Endothelial cell of umbilical vein (primary cell): Measurements from ENCODE around the gene TIFAB.

ENCODE experiments used
- CTCF ChIP-seq, 2 donors: IDR thresholded peaks; 1 replicate in 1 of 2; 2 replicates in 1 of 2; pipeline ENCODE4 v1.5.1; 2011; ENCODE audit warnings: low read length in 2 of 2, mild to moderate bottlenecking in 2 of 2, moderate library complexity in 2 of 2, control low read depth in 1 of 2, inconsistent platforms in 1 of 2, low read depth in 1 of 2; ENCODE audit not compliant: insufficient read depth in 1 of 2; ENCODE audit errors: extremely low read depth in 1 of 2
- EZH2 ChIP-seq: IDR thresholded peaks from 2 replicates; pipeline ENCODE4 v1.6.1; 2012; ENCODE audit warnings: borderline replicate concordance, low read depth, mild to moderate bottlenecking, moderate library complexity, low read length, inconsistent platforms; ENCODE audit not compliant: severe bottlenecking
- FOS ChIP-seq: IDR thresholded peaks from 2 replicates; pipeline ENCODE4 v1.6.1; 2011; ENCODE audit warnings: mild to moderate bottlenecking, low read length, moderate library complexity, borderline replicate concordance; ENCODE audit not compliant: insufficient read depth
- GATA2 ChIP-seq: IDR thresholded peaks from 2 replicates; pipeline ENCODE4 v1.7.0; 2011; ENCODE audit warnings: low read depth, mild to moderate bottlenecking, moderate library complexity, mixed read lengths, low read length; ENCODE audit not compliant: insufficient read length, insufficient read depth
- JUN ChIP-seq: IDR thresholded peaks from 2 replicates; pipeline ENCODE4 v1.6.1; 2011; ENCODE audit warnings: borderline replicate concordance, low read depth; ENCODE audit not compliant: insufficient read length, insufficient read depth
- MAX ChIP-seq: IDR thresholded peaks from 2 replicates; pipeline ENCODE4 v1.6.1; 2011; ENCODE audit not compliant: insufficient read depth, insufficient read length
- POLR2A ChIP-seq: IDR thresholded peaks from 2 replicates; pipeline ENCODE4 v1.6.1; 2012; ENCODE audit warnings: low read depth, mild to moderate bottlenecking, control low read depth, low read length
- POLR2AphosphoS5 ChIP-seq: IDR thresholded peaks from 2 replicates; pipeline ENCODE4 v1.6.1; 2012; ENCODE audit warnings: low read depth, mild to moderate bottlenecking, control low read depth, low read length, moderate library complexity; ENCODE audit not compliant: insufficient read depth

GRCh38 chr5:135476615-135477581 is 24.7 kb upstream of the TIFAB start:
- TF ChIP-seq POLR2A (no peak), POLR2AphosphoS5 (no peak), CTCF (IDR thresholded peaks at IDR 0.05; ENCODE audit: extremely low read depth in 1 of 2, insufficient read depth in 1 of 2, low read depth in 1 of 2, low read length in 2 of 2) (no peak), MAX (no peak), GATA2 (no peak), EZH2 (no peak), JUN (no peak), FOS (no peak)
